Panc1 (cell line): ENCODE data around the gene CDC25B.

Experiments used
- CTCF ChIP-seq: fragments of 450-650 bp; IDR thresholded peaks from 2 replicates; pipeline ENCODE4 v1.5.1; 2017; ENCODE audit warnings: mild to moderate bottlenecking
- POLR2AphosphoS5 ChIP-seq: IDR thresholded peaks from 2 replicates; pipeline ENCODE4 v1.6.1; 2012; ENCODE audit warnings: mild to moderate bottlenecking, low read depth, low read length, moderate library complexity
- REST ChIP-seq, 2 experiments: IDR thresholded peaks; 2 replicates each; pipeline ENCODE4 v1.6.1; 2011 to 2012; ENCODE audit warnings: low read depth in 2 of 2, control low read depth in 1 of 2, low read length in 1 of 2, mild to moderate bottlenecking in 1 of 2, moderate library complexity in 1 of 2; ENCODE audit not compliant: insufficient read depth in 1 of 2
- SIN3A ChIP-seq: IDR thresholded peaks from 2 replicates; pipeline ENCODE4 v1.6.1; 2012; ENCODE audit warnings: low read depth, mild to moderate bottlenecking, low read length, moderate library complexity, borderline replicate concordance; ENCODE audit not compliant: insufficient read depth

GRCh38 chr20:3787324-3788014 lies 8.6 kb upstream of the CDC25B start:
- TF ChIP-seq CTCF (no peak), POLR2AphosphoS5 (no peak), REST (IDR thresholded peaks at IDR 0.05; ENCODE audit: insufficient read depth in 1 of 2, low read depth in 2 of 2, low read length in 1 of 2) (peak in 1 of 2 experiments; percentile 60; a peak in 1 of 4 replicates), SIN3A (no peak)
